Measurements from ENCODE around the gene SATL1. TPM values are rescaled to one million over a fixed set of nuclear protein-coding genes. Genes with fewer than 3 reads are reported as not detected.
A peak's percentile ranks its signal among the peaks of the same experiment; 100 is the strongest.

The SATL1 gene
- total RNA-seq, 1 donor from 2014 or later = 0.09 TPM

DNA sequence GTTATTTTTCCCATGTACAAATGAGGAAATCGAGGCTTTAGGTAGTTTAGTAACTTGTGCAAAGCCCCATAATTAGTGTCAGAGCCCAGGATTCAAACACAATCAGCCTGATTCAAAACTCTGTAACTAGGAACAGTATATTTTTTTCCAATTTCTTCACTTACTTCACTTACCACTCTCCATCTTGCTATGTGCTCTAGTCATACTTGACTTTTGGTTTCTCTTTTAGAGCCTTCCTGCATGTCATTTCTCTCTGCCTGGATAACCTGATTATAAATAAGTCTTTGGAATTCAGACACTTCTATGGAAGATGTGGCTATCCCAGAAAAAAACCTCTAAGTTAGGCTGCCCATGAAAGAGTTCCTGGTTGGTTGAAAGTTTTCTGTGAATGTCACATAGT is 22.2 kb downstream of the SATL1 start:
- Histone ChIP-seq H3K4me3 (ENCODE audit: insufficient read depth, low read depth, low read length) (no peak overlapping the region), H3K4me2 (ENCODE audit: low read length) (no peak overlapping the region), H3K9ac (ENCODE audit: low read length) (no peak overlapping the region), H3K79me2 (ENCODE audit: insufficient read depth, low read length) (no peaks in the 10 kb centered on the region), H2AFZ (ENCODE audit: low read depth, low read length) (no peak overlapping the region), H4K20me1 (ENCODE audit: insufficient read depth, low read length) (no peaks in the 10 kb centered on the region), H3K9me3 (ENCODE audit: insufficient read depth, low read depth, low read length) (no peaks in the 10 kb centered on the region), H3K27ac (ENCODE audit: low read depth, low read length) (no peak overlapping the region), H3K27me3 (ENCODE audit: insufficient read depth, low read length) (no peaks in the 10 kb centered on the region), H3K4me1 (ENCODE audit: insufficient read depth, low read length) (no peaks in the 10 kb centered on the region), H3K36me3 (ENCODE audit: insufficient read depth, low read length) (no peaks in the 10 kb centered on the region)
- DNase-seq (ENCODE audit: low read depth) = no peak
- no peak overlapping the region for H3K4me3 Mint-ChIP-seq (ENCODE audit: unreplicated experiment)
- no peaks in the 10 kb centered on the region for H3K27me3 Mint-ChIP-seq (ENCODE audit: low read depth, unreplicated experiment)
- no peaks in the 10 kb centered on the region for H3K9me3 Mint-ChIP-seq (ENCODE audit: unreplicated experiment)
- no peak for FAIRE-seq
- no peak overlapping the region for H3K27ac Mint-ChIP-seq (ENCODE audit: unreplicated experiment)
- TF ChIP-seq, protein P1, sequence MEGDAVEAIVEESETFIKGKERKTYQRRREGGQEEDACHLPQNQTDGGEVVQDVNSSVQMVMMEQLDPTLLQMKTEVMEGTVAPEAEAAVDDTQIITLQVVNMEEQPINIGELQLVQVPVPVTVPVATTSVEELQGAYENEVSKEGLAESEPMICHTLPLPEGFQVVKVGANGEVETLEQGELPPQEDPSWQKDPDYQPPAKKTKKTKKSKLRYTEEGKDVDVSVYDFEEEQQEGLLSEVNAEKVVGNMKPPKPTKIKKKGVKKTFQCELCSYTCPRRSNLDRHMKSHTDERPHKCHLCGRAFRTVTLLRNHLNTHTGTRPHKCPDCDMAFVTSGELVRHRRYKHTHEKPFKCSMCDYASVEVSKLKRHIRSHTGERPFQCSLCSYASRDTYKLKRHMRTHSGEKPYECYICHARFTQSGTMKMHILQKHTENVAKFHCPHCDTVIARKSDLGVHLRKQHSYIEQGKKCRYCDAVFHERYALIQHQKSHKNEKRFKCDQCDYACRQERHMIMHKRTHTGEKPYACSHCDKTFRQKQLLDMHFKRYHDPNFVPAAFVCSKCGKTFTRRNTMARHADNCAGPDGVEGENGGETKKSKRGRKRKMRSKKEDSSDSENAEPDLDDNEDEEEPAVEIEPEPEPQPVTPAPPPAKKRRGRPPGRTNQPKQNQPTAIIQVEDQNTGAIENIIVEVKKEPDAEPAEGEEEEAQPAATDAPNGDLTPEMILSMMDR (IDR thresholded peaks at IDR 0.05; ENCODE audit: insufficient read depth, low read depth, low read length) = no peak
- no peak for TF ChIP-seq EZH2 (IDR thresholded peaks at IDR 0.05; ENCODE audit: insufficient read depth, low read length)
- H3K36me3 Mint-ChIP-seq (ENCODE audit: low read depth, unreplicated experiment) = no peaks in the 10 kb centered on the region
- no peaks in the 10 kb centered on the region for H3K4me1 Mint-ChIP-seq (ENCODE audit: low read depth, unreplicated experiment)

DNA sequence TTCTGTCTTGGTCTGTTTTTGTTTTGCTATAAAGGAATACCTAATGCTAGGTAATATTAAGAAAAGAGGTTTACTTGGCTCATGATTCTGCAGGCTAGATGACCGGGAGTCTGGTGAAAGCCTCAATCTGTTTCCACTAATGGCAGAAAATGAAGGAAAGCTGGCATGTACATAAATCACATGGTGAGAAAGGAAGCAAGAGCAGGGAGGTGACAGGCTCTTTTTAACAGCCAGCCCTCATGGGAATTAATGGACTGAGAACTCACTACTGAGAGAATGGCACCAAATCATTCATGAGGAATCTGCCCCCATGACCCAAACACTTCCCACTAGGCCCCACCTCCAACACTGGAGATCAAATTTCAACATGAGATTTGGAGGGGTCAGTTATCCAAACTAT is 27.6 kb downstream of the SATL1 start:
- H3K79me2 ChIP-seq (ENCODE audit: insufficient read depth, low read length) = no peaks in the 10 kb centered on the region
- H3K4me2 ChIP-seq (ENCODE audit: low read length) = no peak overlapping the region
- H3K27me3 Mint-ChIP-seq (ENCODE audit: low read depth, unreplicated experiment) = no peaks in the 10 kb centered on the region
- FAIRE-seq (peak; percentile 81), DNase-seq (ENCODE audit: low read depth) (no peak)
- H3K27me3 ChIP-seq (ENCODE audit: insufficient read depth, low read length) = no peaks in the 10 kb centered on the region
- H3K9ac ChIP-seq (ENCODE audit: low read length) = no peak overlapping the region
- no peaks in the 10 kb centered on the region for H3K36me3 ChIP-seq (ENCODE audit: insufficient read depth, low read length)
- no peaks in the 10 kb centered on the region for H3K4me1 Mint-ChIP-seq (ENCODE audit: low read depth, unreplicated experiment)
- H3K27ac Mint-ChIP-seq (ENCODE audit: unreplicated experiment) = no peak overlapping the region
- no peaks in the 10 kb centered on the region for H3K9me3 ChIP-seq (ENCODE audit: insufficient read depth, low read depth, low read length)
- no peak overlapping the region for H3K4me3 Mint-ChIP-seq (ENCODE audit: unreplicated experiment)
- TF ChIP-seq EZH2 (IDR thresholded peaks at IDR 0.05; ENCODE audit: insufficient read depth, low read length) = no peak
- TF ChIP-seq, protein P1 (IDR thresholded peaks at IDR 0.05; ENCODE audit: insufficient read depth, low read depth, low read length) = no peak
- H3K9me3 Mint-ChIP-seq (ENCODE audit: unreplicated experiment) = no peaks in the 10 kb centered on the region
- H2AFZ ChIP-seq (ENCODE audit: low read depth, low read length) = no peak overlapping the region
- H3K36me3 Mint-ChIP-seq (ENCODE audit: low read depth, unreplicated experiment) = no peaks in the 10 kb centered on the region
- H3K4me1 ChIP-seq (ENCODE audit: insufficient read depth, low read length) = no peaks in the 10 kb centered on the region
- no peaks in the 10 kb centered on the region for H4K20me1 ChIP-seq (ENCODE audit: insufficient read depth, low read length)
- no peak overlapping the region for H3K27ac ChIP-seq (ENCODE audit: low read depth, low read length)
- H3K4me3 ChIP-seq (ENCODE audit: insufficient read depth, low read depth, low read length) = no peak overlapping the region

DNA sequence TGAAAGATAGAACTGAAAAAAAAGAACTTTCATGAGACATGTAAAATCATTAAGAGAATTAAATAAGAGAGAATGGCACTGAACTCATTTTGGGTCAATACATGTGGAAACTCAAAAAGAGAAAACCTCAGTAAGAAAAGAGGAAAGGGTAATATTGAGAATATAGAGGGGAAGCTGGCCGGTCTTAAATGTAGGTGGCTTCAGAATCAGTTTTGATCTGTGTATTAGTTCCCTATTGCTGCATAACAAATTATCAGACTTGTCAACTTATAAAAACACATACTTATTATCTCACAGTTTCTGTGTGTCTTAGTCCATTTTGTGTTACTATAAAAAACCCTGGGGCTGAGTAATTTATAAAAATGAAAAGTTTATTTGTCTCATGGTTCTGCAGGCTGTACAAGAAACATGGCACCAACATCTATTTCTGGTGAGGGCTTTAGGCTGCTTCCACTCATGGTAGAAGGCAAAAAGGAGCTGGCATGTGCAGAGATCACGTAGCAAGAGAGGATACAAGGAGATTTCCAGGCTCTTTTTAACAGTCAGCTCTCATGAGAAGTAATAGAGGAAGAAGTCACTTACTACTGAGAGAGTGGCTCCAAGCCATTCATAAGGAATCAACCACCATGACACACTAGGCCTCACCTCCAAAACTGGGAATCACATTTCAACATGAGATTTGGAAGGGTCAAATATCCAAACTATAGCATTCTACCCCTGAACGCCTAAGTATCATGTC is 29.6 kb downstream of the SATL1 start:
- Histone ChIP-seq H3K27ac (ENCODE audit: low read depth, low read length) (no peak overlapping the region), H3K79me2 (ENCODE audit: insufficient read depth, low read length) (no peaks in the 10 kb centered on the region), H3K4me1 (ENCODE audit: insufficient read depth, low read length) (no peaks in the 10 kb centered on the region), H3K36me3 (ENCODE audit: insufficient read depth, low read length) (no peaks in the 10 kb centered on the region), H2AFZ (ENCODE audit: low read depth, low read length) (no peak overlapping the region), H3K4me3 (ENCODE audit: insufficient read depth, low read depth, low read length) (no peak overlapping the region), H3K9me3 (ENCODE audit: insufficient read depth, low read depth, low read length) (no peaks in the 10 kb centered on the region), H3K4me2 (ENCODE audit: low read length) (no peak overlapping the region), H3K9ac (ENCODE audit: low read length) (no peak overlapping the region), H4K20me1 (ENCODE audit: insufficient read depth, low read length) (no peaks in the 10 kb centered on the region), H3K27me3 (ENCODE audit: insufficient read depth, low read length) (no peaks in the 10 kb centered on the region)
- no peaks in the 10 kb centered on the region for H3K4me1 Mint-ChIP-seq (ENCODE audit: low read depth, unreplicated experiment)
- H3K36me3 Mint-ChIP-seq (ENCODE audit: low read depth, unreplicated experiment) = no peaks in the 10 kb centered on the region
- no peak overlapping the region for H3K4me3 Mint-ChIP-seq (ENCODE audit: unreplicated experiment)
- no peaks in the 10 kb centered on the region for H3K27me3 Mint-ChIP-seq (ENCODE audit: low read depth, unreplicated experiment)
- H3K27ac Mint-ChIP-seq (ENCODE audit: unreplicated experiment) = no peak overlapping the region
- TF ChIP-seq, protein P1 (IDR thresholded peaks at IDR 0.05; ENCODE audit: insufficient read depth, low read depth, low read length) = no peak
- no peak for TF ChIP-seq EZH2 (IDR thresholded peaks at IDR 0.05; ENCODE audit: insufficient read depth, low read length)
- no peaks in the 10 kb centered on the region for H3K9me3 Mint-ChIP-seq (ENCODE audit: unreplicated experiment)
- no peak for DNase-seq (ENCODE audit: low read depth)
- no peak for FAIRE-seq
